Lung (tissue), 12 donors: Measurements from ENCODE around the gene ADM5. TPM values are rescaled to one million over a fixed set of nuclear protein-coding genes. Genes with fewer than 3 reads are reported as not detected.

Experiments
- ATAC-seq: fragments of 200-7000 bp; cut with Tn5 transposase; one replicate; pipeline ENCODE4 v1.9.1; 2020; ENCODE audit warnings: moderate number of reproducible peaks; ENCODE audit not compliant: insufficient read depth, low FRiP score
- DNase-seq, 3 donors: peaks; one replicate each; pipeline ENCODE4 v3.0.0-alpha.2; 2013 to 2017
- H3K27ac ChIP-seq, 2 donors: one replicate each; pipeline ENCODE4 v1.5.1; 2013; ENCODE audit warnings: mild to moderate bottlenecking in 2 of 2, moderate library complexity in 2 of 2, control low read depth in 1 of 2, inconsistent platforms in 1 of 2, low read depth in 1 of 2, low read length in 1 of 2
- H3K27me3 ChIP-seq, 3 donors: one replicate each; pipeline ENCODE4 v1.5.1; 2013; ENCODE audit warnings: low read length in 2 of 3; ENCODE audit not compliant: control insufficient read depth in 3 of 3, insufficient read depth in 3 of 3
- H3K36me3 ChIP-seq, 4 donors: one replicate each; pipeline ENCODE4 v1.5.1; 2013; ENCODE audit warnings: low read length in 4 of 4, mild to moderate bottlenecking in 1 of 4, moderate library complexity in 1 of 4; ENCODE audit not compliant: control insufficient read depth in 4 of 4, insufficient read depth in 4 of 4
- H3K4me1 ChIP-seq, 5 donors: one replicate each; pipeline ENCODE4 v1.5.1; 2013; ENCODE audit warnings: low read length in 5 of 5, mild to moderate bottlenecking in 2 of 5, moderate library complexity in 1 of 5; ENCODE audit not compliant: control insufficient read depth in 5 of 5, insufficient read depth in 5 of 5
- H3K4me3 ChIP-seq: one replicate; pipeline ENCODE4 v1.5.1; 2013; ENCODE audit warnings: mild to moderate bottlenecking, control low read depth, moderate library complexity
- H3K9ac ChIP-seq, 2 donors: one replicate each; pipeline ENCODE4 v1.5.1; 2013; ENCODE audit warnings: low read length in 2 of 2, control low read depth in 1 of 2; ENCODE audit not compliant: insufficient read depth in 1 of 2
- H3K9me3 ChIP-seq, 4 donors: one replicate each; pipeline ENCODE4 v1.5.1; 2013; ENCODE audit warnings: low read length in 3 of 4, mild to moderate bottlenecking in 1 of 4, moderate library complexity in 1 of 4; ENCODE audit not compliant: control insufficient read depth in 4 of 4, insufficient read depth in 3 of 4
- WGBS, 2 donors: extraction: QIAGEN DNeasy Blood & Tissue Kit; methylation state at CpG; one replicate each; pipeline ENCODE4 v1.1.7; 2013; 5-methylcytosine and 5-hydroxymethylcytosine counted together
- polyA plus RNA-seq, 2 donors: library from polyadenylated mRNA; stranded (reverse); fragments of 200-250 nt; gene quantifications; one replicate each; pipeline ENCODE4 v1.2.1, GENCODE V29; 2013
- total RNA-seq, 2 donors: library from RNA; depleted of rRNA in 1 of 2; stranded (reverse); fragments of >200 nt in 1 of 2; gene quantifications; one replicate each; pipeline ENCODE4 v1.2.1, GENCODE V29; 2014 to 2021
- TF ChIP-seq, protein P1 (sequence below): IDR thresholded peaks from 2 replicates; pipeline ENCODE4 v1.5.1; 2012; ENCODE audit warnings: mild to moderate bottlenecking; ENCODE audit errors: control extremely low read depth, extremely low read depth
- donor health status: control.
- donor health status: control.
- donor health status: Bipolar disorder and iron deficiency.
- donor health status: healthy.
- donor health status: DM: yes; HTN: yes; CAD: no.

Gene ADM5
- total and polyA plus RNA-seq, 4 donors, result 0.60 to 4.2 (median 3.0) TPM

DNA sequence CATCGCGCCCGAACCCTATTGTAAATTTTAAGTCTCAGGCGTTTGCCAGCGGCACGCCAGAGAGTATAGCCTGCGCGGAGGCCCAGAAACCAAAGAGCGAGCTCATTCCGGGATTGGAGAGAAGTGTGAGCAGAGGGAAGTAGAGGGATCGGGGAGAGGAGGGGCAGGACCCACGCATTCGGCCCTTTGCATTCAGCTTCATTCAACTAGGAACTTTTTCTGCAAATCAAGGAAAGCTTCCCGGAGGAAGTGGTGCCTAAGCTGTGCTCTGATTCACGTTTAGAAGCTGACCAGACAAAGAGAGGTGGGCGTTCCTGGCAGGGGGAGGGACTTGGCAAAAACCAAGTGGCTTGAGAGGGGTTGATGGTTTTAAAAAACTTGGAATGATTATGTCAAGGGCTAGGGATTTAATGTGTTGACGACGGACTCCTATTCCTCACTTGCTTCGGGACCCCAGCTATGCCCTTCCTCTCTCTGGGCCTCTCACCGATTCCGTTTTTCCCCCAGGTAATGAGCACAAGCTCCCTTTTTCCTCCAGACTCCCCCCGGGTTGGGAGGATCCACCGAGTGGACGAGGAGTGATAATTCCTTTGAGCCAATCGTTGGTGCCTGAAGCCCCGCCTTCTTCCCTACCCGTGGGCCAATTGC lies 13.1 kb upstream of the ADM5 start:
- peak overlapping the region; percentile 82 to 93 for H3K27ac ChIP-seq
- no peaks in the 10 kb centered on the region for H3K9me3 ChIP-seq
- H3K36me3 ChIP-seq, result peaks cover 0 to 8% (median 4%) of the 10 kb centered on the region in 4 donors
- peak in 1 of 3 donors; percentile 97 for DNase-seq
- H3K27me3 ChIP-seq, result no peaks in the 10 kb centered on the region
- TF ChIP-seq, protein P1, sequence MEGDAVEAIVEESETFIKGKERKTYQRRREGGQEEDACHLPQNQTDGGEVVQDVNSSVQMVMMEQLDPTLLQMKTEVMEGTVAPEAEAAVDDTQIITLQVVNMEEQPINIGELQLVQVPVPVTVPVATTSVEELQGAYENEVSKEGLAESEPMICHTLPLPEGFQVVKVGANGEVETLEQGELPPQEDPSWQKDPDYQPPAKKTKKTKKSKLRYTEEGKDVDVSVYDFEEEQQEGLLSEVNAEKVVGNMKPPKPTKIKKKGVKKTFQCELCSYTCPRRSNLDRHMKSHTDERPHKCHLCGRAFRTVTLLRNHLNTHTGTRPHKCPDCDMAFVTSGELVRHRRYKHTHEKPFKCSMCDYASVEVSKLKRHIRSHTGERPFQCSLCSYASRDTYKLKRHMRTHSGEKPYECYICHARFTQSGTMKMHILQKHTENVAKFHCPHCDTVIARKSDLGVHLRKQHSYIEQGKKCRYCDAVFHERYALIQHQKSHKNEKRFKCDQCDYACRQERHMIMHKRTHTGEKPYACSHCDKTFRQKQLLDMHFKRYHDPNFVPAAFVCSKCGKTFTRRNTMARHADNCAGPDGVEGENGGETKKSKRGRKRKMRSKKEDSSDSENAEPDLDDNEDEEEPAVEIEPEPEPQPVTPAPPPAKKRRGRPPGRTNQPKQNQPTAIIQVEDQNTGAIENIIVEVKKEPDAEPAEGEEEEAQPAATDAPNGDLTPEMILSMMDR, result no peak
- peak overlapping the region in 1 of 2 donors; percentile 88 for H3K9ac ChIP-seq
- ATAC-seq, result no peak
- peaks cover 9 to 36% (median 16%) of the 10 kb centered on the region in 5 donors for H3K4me1 ChIP-seq
- H3K4me3 ChIP-seq, result no peak overlapping the region
- WGBS, 2 donors, result 1 to 2% methylated on average over 27 of the region's 27 CpGs

DNA sequence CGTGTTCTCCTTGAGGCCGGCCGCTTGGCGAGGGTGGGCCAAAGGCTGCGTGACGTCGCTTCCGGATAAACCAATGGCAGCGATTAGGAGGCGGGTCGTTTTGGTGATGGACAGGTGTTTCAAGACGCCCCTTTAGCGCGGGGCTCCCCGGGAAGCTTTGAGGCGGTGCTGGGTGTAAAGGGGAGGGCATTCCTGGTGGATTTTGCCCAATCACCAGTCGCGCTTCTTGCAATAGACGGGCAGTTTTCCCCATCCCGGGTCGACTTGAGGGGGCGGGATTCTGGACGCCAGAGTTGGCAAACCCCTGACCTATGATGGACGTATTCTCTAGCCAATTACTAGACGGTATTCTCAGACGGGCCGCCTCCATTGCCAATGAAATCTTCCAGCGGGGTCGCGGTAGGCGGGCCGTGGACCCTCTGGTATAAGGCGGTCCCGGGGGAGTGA lies 12.6 kb upstream of the ADM5 start:
- peak overlapping the region; percentile 90 to 91 for H3K27ac ChIP-seq
- ATAC-seq, result peak; percentile 84
- H3K9me3 ChIP-seq, result no peaks in the 10 kb centered on the region
- peak; percentile 100 for DNase-seq
- H3K36me3 ChIP-seq, result peaks cover 0 to 10% (median 5%) of the 10 kb centered on the region in 4 donors
- H3K27me3 ChIP-seq, result no peaks in the 10 kb centered on the region
- H3K4me1 ChIP-seq, result peaks cover 9 to 36% (median 16%) of the 10 kb centered on the region in 5 donors
- 0% methylated on average over 34 of the region's 34 CpGs for WGBS, 2 donors
- peak overlapping the region; percentile 83 for H3K4me3 ChIP-seq
- peak overlapping the region in 1 of 2 donors; percentile 81 for H3K9ac ChIP-seq
- TF ChIP-seq, protein P1, result no peak

DNA sequence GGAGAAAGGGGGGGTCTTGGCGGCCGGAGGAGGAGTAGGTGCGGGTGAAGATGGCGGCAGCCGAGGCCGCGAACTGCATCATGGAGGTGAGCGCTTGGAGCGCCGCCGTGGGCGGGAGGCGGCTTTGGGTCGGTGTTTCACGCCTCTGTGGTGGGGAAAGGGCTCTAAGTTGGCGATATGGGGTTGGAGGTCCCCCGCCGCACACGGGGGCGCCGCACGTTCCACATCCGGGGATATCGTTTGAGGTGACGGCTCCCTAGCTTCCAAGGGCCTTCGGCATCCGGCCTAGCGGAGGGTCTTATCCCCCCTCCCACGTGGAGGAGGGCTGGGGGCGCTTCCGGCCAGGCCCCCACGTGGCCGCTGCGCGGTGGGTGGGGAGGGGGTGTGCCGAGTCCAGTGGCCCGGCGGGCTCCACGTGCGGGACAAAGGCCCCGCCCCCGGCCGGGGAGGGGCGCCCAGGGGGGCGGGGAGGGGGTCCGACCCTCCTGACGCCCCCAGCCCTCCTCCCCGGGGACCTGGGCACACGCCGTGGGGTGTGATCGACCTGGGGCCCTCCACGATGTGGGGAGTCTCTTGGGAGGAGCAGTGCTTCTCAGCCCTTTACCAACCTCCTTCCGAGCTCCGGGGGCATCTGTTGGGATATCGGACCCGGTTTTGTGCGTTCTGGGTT lies 12.0 kb upstream of the ADM5 start, which contains the start of gene PRMT1:
PRMT1 (plus strand) TSS at position 41 of the 670 bp plus-strand sequence; CDS start at position 51, 10 bp downstream.
- Histone ChIP-seq H3K4me3 (peak within 1 kb of the TSS; percentile 83), H3K4me1 (peaks cover 9 to 31% (median 16%) of the 10 kb centered on the region in 5 donors), H3K27me3 (no peaks in the 10 kb centered on the region), H3K27ac (peak within 1 kb of the TSS; percentile 90 to 93), H3K9me3 (no peaks in the 10 kb centered on the region), H3K9ac (peak within 1 kb of the TSS; percentile 44 to 88), H3K36me3 (peaks cover 0 to 16% (median 10%) of the 10 kb centered on the region in 4 donors)
- TF ChIP-seq, protein P1, result no peak
- ATAC-seq (no peak), DNase-seq (peak in 2 of 3 donors; percentile 72 to 79)
- WGBS, 2 donors, result 0 to 1% methylated on average over 46 to 57 of the region's 57 CpGs
